ENCODE data around the gene MINDY1. TPM values are rescaled to one million over a fixed set of nuclear protein-coding genes. Genes with fewer than 3 reads are reported as not detected.

The MINDY1 gene
- total and polyA plus RNA-seq, 2 donors (not counting 3 experiments of a cell fraction or from before 2014, with no cell fraction given), result 12.0 to 15.4 TPM

DNA sequence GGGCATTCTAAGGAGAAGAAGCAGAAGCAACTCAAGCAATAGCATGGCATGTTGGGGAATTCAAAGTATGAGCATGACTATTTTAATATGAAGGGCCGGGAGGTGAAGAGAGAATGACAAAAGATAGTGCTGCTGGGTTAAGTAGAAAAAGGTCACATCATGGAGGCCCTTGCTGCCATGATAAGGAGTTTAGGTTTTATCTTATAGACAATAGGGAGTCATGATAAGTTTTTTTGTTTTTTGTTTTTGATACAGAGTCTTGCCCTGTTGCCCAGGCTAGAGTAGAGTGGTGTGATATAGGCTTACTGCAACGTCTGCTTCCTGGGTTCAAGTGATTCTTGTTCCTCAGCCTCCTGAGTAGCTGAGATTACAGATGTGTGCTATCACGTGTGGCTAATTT, 32.8 kb upstream of the MINDY1 start:
- POLR2A ChIA-PET, result no interaction called here
- Histone ChIP-seq H3K9me3 (replicated peaks; ENCODE audit: control insufficient read depth, insufficient read depth, low read length) (no peaks in the 10 kb centered on the region), H3K4me1 (ENCODE audit: control insufficient read depth, extremely low read depth, insufficient read depth, low read length) (no peaks in the 10 kb centered on the region), H3K27me3 (ENCODE audit: control insufficient read depth in 2 of 2, insufficient read depth in 2 of 2, low read length in 2 of 2) (no peaks in the 10 kb centered on the region), H3K9ac (replicated peaks; ENCODE audit: extremely low read depth, insufficient read depth, low read length) (no peak overlapping the region), H3K27ac (ENCODE audit: insufficient read depth, low read depth, low read length) (no peak overlapping the region), H3K79me2 (ENCODE audit: control insufficient read depth, insufficient read depth, low read length) (no peaks in the 10 kb centered on the region), H4K20me1 (replicated peaks; ENCODE audit: control insufficient read depth, extremely low read depth, insufficient read depth, low read length) (no peaks in the 10 kb centered on the region), H3K36me3 (ENCODE audit: control insufficient read depth in 2 of 2, extremely low read depth in 1 of 2, insufficient read depth in 2 of 2, low read length in 2 of 2) (peaks cover 0 to under 1% of the 10 kb centered on the region in 2 experiments), H2AFZ (ENCODE audit: low read depth, low read length) (no peak overlapping the region), H3K4me2 (ENCODE audit: insufficient read depth, low read length) (no peak overlapping the region), H3K4me3 (replicated peaks in 1 of 3; ENCODE audit: insufficient read depth in 1 of 3, low read depth in 1 of 3, low read length in 3 of 3) (no peak overlapping the region), H3K9me1 (replicated peaks; ENCODE audit: control insufficient read depth, extremely low read depth, insufficient read depth, low read length) (no peaks in the 10 kb centered on the region)
- intact Hi-C loops (cut with micrococcal nuclease), result no loop called here
- dilution Hi-C loops (cut with MboI; ENCODE audit: extremely low pct_ligation_motif_present, low sequenced_read_pairs), result no loop called here
- DNase-seq (ENCODE audit: low read depth, low spot score), result no peak
- CTCF ChIA-PET, result interaction anchor here (0.7 to 1.1 kb wide), 3 partner anchors 9 to 44 kb away, joined by 3 read pairs; no protein-coding TSS in a partner anchor
- no peak for TF ChIP-seq MYC (IDR thresholded peaks at IDR 0.05; ENCODE audit: low read depth, low read length)
- no peak for TF ChIP-seq POLR2A (IDR thresholded peaks at IDR 0.05; ENCODE audit: low read depth, low read length)
- no peak for TF ChIP-seq JUN (IDR thresholded peaks at IDR 0.05; ENCODE audit: borderline replicate concordance, insufficient read depth, insufficient read length, low read depth)
- no peak for TF ChIP-seq FOS (IDR thresholded peaks at IDR 0.05; ENCODE audit: borderline replicate concordance, insufficient read depth, low read length)
- TF ChIP-seq, protein P1, sequence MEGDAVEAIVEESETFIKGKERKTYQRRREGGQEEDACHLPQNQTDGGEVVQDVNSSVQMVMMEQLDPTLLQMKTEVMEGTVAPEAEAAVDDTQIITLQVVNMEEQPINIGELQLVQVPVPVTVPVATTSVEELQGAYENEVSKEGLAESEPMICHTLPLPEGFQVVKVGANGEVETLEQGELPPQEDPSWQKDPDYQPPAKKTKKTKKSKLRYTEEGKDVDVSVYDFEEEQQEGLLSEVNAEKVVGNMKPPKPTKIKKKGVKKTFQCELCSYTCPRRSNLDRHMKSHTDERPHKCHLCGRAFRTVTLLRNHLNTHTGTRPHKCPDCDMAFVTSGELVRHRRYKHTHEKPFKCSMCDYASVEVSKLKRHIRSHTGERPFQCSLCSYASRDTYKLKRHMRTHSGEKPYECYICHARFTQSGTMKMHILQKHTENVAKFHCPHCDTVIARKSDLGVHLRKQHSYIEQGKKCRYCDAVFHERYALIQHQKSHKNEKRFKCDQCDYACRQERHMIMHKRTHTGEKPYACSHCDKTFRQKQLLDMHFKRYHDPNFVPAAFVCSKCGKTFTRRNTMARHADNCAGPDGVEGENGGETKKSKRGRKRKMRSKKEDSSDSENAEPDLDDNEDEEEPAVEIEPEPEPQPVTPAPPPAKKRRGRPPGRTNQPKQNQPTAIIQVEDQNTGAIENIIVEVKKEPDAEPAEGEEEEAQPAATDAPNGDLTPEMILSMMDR (IDR thresholded peaks at IDR 0.05; ENCODE audit: extremely low read depth in 1 of 2, insufficient read depth in 1 of 2, low read depth in 1 of 2, low read length in 2 of 2), result no peak
- FAIRE-seq, result no peak
- BruUV-seq (replicated peaks), result no TSS peak

DNA sequence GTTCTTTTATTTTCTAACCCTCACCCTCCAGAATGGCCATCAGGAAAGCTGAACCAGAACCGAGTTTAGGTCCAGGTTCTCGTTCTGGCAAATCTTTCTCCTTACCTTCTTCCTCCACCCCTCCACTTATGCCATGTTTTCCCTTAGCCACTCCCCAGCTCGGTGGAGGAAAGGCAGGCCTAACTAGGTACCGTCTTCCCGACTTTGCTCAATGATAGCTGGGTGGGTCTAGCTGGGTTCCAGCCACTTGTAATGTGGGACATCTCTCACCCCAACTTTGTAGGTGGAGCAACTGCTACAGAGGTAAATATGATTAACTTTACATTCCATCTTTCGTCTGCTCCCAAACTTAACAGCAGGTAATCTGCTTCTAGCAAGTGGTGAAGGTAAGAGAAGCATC, 30.3 kb upstream of the MINDY1 start:
- intact Hi-C loops (cut with micrococcal nuclease) (no loop called here), dilution Hi-C loops (cut with MboI; ENCODE audit: extremely low pct_ligation_motif_present, low sequenced_read_pairs) (no loop called here)
- ChIA-PET CTCF (interaction anchor here (0.9 to 2.3 kb wide), 3 partner anchors 11 to 41 kb away, joined by 3 to 8 read pairs (median 3); no protein-coding TSS in a partner anchor), POLR2A (no interaction called here)
- BruUV-seq (replicated peaks), result no TSS peak
- no peak for TF ChIP-seq POLR2AphosphoS5 (IDR thresholded peaks at IDR 0.05; ENCODE audit: insufficient read depth, low read depth, low read length)
- no peak for TF ChIP-seq JUN (IDR thresholded peaks at IDR 0.05; ENCODE audit: borderline replicate concordance, insufficient read depth, insufficient read length, low read depth)
- no peak for TF ChIP-seq POLR2A (IDR thresholded peaks at IDR 0.05; ENCODE audit: low read depth, low read length)
- TF ChIP-seq EZH2 (IDR thresholded peaks at IDR 0.05; ENCODE audit: borderline replicate concordance, low read depth, low read length, severe bottlenecking), result no peak
- TF ChIP-seq, protein P1 (IDR thresholded peaks at IDR 0.05; ENCODE audit: extremely low read depth in 1 of 2, insufficient read depth in 1 of 2, low read depth in 1 of 2, low read length in 2 of 2), result no peak
- no peak for TF ChIP-seq FOS (IDR thresholded peaks at IDR 0.05; ENCODE audit: borderline replicate concordance, insufficient read depth, low read length)
- TF ChIP-seq MYC (IDR thresholded peaks at IDR 0.05; ENCODE audit: low read depth, low read length), result no peak
- no peak for TF ChIP-seq GATA2 (IDR thresholded peaks at IDR 0.05; ENCODE audit: insufficient read depth, insufficient read length, low read depth, low read length)
- TF ChIP-seq MAX (IDR thresholded peaks at IDR 0.05; ENCODE audit: insufficient read depth, insufficient read length), result no peak
- Histone ChIP-seq H3K27ac (ENCODE audit: insufficient read depth, low read depth, low read length) (no peak overlapping the region), H3K27me3 (ENCODE audit: control insufficient read depth in 2 of 2, insufficient read depth in 2 of 2, low read length in 2 of 2) (no peaks in the 10 kb centered on the region), H3K9me3 (replicated peaks; ENCODE audit: control insufficient read depth, insufficient read depth, low read length) (no peaks in the 10 kb centered on the region), H3K36me3 (ENCODE audit: control insufficient read depth in 2 of 2, extremely low read depth in 1 of 2, insufficient read depth in 2 of 2, low read length in 2 of 2) (peaks cover 2 to 4% of the 10 kb centered on the region in 2 experiments), H3K79me2 (ENCODE audit: control insufficient read depth, insufficient read depth, low read length) (no peaks in the 10 kb centered on the region), H3K4me2 (ENCODE audit: insufficient read depth, low read length) (no peak overlapping the region), H3K9me1 (replicated peaks; ENCODE audit: control insufficient read depth, extremely low read depth, insufficient read depth, low read length) (no peaks in the 10 kb centered on the region), H2AFZ (ENCODE audit: low read depth, low read length) (no peak overlapping the region), H4K20me1 (replicated peaks; ENCODE audit: control insufficient read depth, extremely low read depth, insufficient read depth, low read length) (no peaks in the 10 kb centered on the region), H3K9ac (replicated peaks; ENCODE audit: extremely low read depth, insufficient read depth, low read length) (no peak overlapping the region), H3K4me3 (replicated peaks in 1 of 3; ENCODE audit: insufficient read depth in 1 of 3, low read depth in 1 of 3, low read length in 3 of 3) (no peak overlapping the region), H3K4me1 (ENCODE audit: control insufficient read depth, extremely low read depth, insufficient read depth, low read length) (no peaks in the 10 kb centered on the region)
- DNase-seq (ENCODE audit: low read depth, low spot score), result no peak
- no peak for FAIRE-seq

All from endothelial cell of umbilical vein (primary cell).